LNCaP clone FGC (cell line): ENCODE results near the gene DNAJC24.

ENCODE experiments used
- DNase-seq: peaks from one replicate; pipeline ENCODE4 v3.0.0-alpha.2; 2011; ENCODE audit warnings: low read depth
- H3K4me3 ChIP-seq: 2 replicates; pipeline ENCODE4 v1.5.1; 2011; ENCODE audit warnings: mild to moderate bottlenecking, low read depth, low read length, control low read depth
- TF ChIP-seq, protein P1 (sequence below): IDR thresholded peaks from 2 replicates; pipeline ENCODE4 v1.5.1; 2012; ENCODE audit warnings: mild to moderate bottlenecking; ENCODE audit not compliant: control insufficient read depth, insufficient read depth; ENCODE audit errors: extremely low read depth

Gene DNAJC24

DNA sequence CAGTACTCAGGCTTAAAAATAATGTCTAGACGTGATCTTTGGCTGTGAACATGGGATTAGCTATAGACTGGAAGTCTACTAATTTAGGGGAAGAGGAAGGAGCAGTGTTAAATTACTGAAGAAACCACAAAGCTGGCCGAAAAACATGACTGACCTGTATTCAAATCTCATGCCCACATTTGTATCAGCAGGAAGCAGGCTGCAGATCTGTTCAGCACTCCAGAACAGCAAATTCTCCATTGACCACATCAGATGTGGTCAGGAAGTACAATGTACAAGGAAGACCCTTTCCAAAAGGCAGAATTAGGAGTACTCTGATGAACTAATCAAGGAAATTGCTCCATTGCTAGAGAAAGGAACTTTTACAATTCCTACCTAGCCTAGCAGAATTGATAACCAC lies 31.9 kb upstream of the DNAJC24 start:
- TF ChIP-seq, protein P1, sequence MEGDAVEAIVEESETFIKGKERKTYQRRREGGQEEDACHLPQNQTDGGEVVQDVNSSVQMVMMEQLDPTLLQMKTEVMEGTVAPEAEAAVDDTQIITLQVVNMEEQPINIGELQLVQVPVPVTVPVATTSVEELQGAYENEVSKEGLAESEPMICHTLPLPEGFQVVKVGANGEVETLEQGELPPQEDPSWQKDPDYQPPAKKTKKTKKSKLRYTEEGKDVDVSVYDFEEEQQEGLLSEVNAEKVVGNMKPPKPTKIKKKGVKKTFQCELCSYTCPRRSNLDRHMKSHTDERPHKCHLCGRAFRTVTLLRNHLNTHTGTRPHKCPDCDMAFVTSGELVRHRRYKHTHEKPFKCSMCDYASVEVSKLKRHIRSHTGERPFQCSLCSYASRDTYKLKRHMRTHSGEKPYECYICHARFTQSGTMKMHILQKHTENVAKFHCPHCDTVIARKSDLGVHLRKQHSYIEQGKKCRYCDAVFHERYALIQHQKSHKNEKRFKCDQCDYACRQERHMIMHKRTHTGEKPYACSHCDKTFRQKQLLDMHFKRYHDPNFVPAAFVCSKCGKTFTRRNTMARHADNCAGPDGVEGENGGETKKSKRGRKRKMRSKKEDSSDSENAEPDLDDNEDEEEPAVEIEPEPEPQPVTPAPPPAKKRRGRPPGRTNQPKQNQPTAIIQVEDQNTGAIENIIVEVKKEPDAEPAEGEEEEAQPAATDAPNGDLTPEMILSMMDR = no peak
- DNase-seq = no peak
- no peak overlapping the region for H3K4me3 ChIP-seq

DNA sequence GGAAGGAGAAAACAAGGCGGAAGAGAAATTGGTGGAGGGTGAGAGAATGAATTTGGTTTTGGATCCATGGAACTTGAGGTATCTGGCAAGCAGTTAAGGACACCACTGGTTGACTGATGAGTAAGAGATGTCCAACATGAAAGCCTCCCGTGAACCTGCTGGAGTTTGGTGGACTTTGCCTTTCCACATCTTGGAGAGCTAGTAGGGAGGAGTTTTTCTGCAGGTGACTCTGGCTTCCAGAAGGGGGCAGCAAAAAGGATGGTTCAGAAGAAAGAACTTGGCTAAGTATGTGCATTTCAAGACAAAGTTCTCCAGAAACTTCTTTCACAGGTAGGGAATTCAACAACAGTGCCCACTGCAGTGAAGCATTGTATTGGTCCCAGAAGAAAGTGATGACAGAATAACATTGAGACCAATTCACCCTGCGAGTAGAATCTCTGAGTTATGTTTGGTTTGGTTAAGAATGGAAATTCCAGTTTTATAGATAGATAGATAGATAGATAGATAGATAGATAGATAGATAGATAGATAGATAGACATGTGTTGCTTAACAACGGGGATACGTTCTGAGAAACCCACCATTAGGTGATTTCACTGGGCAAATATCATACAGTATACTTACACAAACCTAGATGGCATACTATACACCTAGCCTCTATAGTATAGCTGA lies 28.6 kb upstream of the DNAJC24 start:
- no peak overlapping the region for H3K4me3 ChIP-seq
- no peak for DNase-seq
- TF ChIP-seq, protein P1 = peak; percentile 66

DNA sequence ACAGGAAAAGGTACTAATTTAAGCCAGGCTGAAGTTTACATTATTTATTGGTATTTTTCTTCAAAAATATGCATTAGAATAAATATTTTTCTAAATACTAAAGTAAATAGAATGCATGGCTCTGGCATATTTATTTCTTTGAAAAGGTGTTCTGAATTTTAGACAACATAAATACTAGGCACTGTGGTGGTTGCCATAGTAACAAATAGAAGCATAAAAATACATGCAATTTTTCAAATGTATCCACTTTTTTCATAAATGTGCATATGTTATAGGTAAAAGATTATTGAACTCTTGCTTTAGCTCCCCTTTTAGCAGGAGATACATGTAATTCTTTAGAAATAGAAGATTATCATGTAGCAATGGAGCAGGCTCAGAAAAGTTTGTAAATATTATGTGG lies 18.5 kb upstream of the DNAJC24 start:
- TF ChIP-seq, protein P1 = no peak
- H3K4me3 ChIP-seq = no peak overlapping the region
- no peak for DNase-seq

DNA sequence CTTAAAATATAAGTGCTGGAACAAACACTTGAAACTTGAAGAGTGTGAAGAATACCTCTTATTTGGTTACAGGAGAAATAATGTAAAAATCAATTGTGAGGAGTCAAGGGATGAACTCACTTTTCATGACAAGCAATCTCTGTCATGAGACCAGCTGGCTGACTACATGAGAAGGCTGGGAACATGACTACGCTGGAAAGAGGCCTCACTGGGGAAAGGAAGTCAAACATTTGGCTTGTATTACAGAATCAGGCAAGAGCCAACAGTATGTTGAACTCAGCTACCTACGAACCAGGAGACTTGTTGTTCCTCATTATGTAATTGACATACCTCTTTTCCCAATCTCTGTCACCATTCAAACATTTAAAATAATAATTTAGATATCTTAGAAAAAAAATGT lies 14.5 kb upstream of the DNAJC24 start:
- H3K4me3 ChIP-seq = no peak overlapping the region
- DNase-seq = no peak
- TF ChIP-seq, protein P1 = no peak

DNA sequence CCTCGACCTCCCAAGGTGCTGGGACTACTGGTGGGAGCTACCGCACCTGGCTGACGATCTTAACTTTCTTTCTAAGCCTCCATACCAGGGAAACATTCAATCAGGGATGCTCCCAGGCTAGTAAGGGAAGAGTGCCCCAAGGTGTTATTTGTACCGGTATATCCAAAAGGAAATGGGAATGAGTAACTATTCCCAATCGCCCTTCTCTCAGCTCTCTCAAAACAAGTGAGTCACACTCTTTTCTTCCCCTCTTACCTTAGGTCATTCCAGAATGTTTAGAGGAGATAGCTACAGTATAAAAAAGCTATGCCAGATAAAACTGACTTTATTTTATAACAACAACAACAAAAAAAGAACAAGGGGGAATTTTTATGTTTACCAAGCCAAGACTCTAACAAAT lies 13.8 kb upstream of the DNAJC24 start:
- no peak for DNase-seq
- H3K4me3 ChIP-seq = no peak overlapping the region
- TF ChIP-seq, protein P1 = no peak

DNA sequence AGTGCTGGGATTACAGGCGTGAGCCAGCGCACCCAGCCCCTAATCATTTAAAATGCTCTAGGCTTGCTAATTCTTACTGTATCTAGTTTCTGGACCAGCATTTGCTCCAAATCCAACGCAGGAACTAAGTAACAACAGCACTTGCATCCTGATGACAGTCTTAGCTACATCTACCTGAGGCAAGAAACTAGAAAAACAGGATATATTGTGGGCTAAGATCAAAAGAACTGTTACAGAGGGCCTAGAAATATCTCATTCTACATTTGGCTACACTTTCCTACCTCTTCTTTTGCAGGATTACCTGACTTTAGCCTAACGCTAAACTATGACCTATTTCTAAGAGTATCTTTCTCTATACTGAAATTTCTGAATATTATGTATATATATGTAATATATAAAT lies 7.9 kb upstream of the DNAJC24 start:
- H3K4me3 ChIP-seq = no peak overlapping the region
- TF ChIP-seq, protein P1 = no peak
- DNase-seq = no peak

DNA sequence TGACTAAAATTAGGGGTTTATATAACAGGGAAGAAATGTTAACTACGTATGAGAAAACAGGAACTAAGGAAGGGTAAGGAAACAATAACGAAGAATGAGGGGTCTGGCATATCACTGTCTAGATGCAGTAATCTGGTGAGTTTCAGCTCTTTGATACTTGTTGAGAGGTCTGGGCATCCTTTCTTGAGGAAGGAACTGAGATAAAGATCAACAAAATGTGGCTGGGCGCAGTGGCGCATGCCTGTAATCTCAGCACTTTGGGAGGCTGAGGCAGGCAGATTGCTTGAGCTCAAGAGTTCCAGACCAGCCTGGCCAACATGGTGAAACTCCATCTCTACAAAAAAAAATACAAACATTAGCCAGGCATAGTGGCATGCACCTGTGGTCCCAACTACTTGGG lies 2.9 kb upstream of the DNAJC24 start:
- TF ChIP-seq, protein P1 = no peak
- DNase-seq = no peak
- no peak overlapping the region for H3K4me3 ChIP-seq
